Measurements from ENCODE around the gene SPATA16. TPM values are rescaled to one million over a fixed set of nuclear protein-coding genes. Genes with fewer than 3 reads are reported as not detected.

The SPATA16 gene
- total RNA-seq, 2 experiments from 2014 or later, result not detected

DNA sequence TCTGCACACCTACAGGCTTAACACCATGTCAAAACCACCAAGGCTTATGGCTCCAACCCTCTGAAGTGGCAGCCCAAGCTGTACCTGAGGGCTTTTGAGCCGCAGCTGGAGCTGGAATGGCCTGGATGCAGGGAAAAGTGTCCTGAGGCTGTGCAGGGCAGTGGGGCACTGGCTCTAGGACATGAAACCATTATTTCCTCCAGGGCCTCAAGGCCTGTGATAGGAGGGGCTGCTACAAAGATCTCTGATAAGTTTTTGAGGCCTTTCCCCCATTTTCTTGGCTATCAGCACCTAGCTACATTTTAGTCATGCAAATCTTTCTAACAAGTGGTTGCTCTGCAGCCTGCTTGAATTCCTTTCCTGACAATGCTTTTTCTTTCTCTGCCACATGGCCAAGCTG, 37.6 kb downstream of the SPATA16 start:
- no peaks in the 10 kb centered on the region for H3K4me1 Mint-ChIP-seq
- no peaks in the 10 kb centered on the region for H3K27me3 Mint-ChIP-seq
- ChIA-PET POLR2A (no interaction called here), CTCF (no interaction called here)
- no peak for DNase-seq
- ATAC-seq, result no peak
- no peaks in the 10 kb centered on the region for H3K9me3 Mint-ChIP-seq (ENCODE audit: low read depth)
- intact Hi-C loops (cut with DNase I, micrococcal nuclease), result no loop called here
- H3K36me3 Mint-ChIP-seq (ENCODE audit: low read depth), result no peaks in the 10 kb centered on the region
- H3K4me3 Mint-ChIP-seq, result no peak overlapping the region
- no peak overlapping the region for H3K27ac Mint-ChIP-seq

DNA sequence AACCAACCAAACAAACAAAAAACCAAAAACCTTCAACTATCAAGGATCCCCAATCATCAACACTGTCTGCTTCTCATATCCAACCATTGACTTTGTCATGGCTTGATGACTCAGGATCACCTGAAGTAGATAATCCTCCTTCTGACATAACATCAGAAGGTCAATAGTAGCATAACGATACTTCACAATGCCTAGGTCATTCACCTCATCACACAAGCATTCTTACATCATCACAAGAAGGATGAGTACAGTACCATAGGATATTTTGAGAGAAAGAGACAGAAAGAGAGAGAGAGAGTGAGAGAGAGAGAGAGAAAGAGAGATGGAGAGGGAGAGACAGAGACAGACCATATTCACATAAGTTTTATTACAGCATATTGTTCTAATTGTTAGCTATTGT, 42.1 kb downstream of the SPATA16 start:
- Mint-ChIP-seq H3K4me1 (no peaks in the 10 kb centered on the region), H3K9me3 (ENCODE audit: low read depth) (no peaks in the 10 kb centered on the region), H3K27ac (no peak overlapping the region), H3K36me3 (ENCODE audit: low read depth) (no peaks in the 10 kb centered on the region), H3K27me3 (no peaks in the 10 kb centered on the region), H3K4me3 (no peak overlapping the region)
- DNase-seq, result no peak
- intact Hi-C loops (cut with DNase I, micrococcal nuclease), result no loop called here
- CTCF ChIA-PET, result no interaction called here
- POLR2A ChIA-PET, result interaction anchor here (0.6 kb wide), 1 partner anchor 90 kb away, joined by 3 read pairs; no protein-coding TSS in a partner anchor
- ATAC-seq, result no peak

DNA sequence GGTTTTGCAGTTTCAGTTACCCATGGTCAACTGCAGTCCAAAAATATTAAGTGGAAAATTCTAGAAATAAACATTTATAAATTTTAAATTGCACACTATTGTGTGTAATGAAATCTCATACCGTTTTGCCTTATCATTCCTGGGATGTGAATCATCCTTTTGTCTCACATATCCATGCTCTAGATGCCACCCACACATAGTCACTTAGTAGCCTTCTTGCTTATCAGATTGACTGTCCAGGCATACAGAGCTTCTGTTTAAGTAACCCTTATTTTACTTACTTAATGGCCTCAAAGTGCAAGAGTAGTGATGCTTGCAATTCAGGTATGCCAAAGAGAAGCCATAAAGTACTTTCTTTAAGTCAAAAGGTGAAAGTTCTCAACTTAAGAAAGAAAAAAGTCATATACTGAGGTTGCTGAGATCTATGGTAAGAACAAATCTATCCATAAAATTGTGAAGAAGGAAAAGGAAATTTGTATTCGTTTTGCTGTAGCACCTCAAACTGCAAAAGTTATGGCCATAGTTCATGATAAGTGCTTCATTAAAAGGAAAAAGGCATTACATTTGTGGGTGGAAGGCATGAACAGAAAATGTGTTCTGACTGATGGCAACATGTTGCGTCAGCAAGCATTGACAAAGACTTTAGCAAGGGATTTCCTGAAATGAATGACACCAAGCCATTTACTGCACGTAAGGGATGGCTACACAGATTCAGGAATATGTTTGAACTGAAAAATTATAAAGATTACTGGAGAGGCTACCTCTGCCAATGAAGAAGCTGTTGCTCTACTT, 43.8 kb downstream of the SPATA16 start:
- no peaks in the 10 kb centered on the region for H3K27me3 Mint-ChIP-seq
- ATAC-seq (no peak), DNase-seq (no peak)
- CTCF ChIA-PET, result no interaction called here
- H3K4me1 Mint-ChIP-seq, result no peaks in the 10 kb centered on the region
- no peaks in the 10 kb centered on the region for H3K36me3 Mint-ChIP-seq (ENCODE audit: low read depth)
- no peak overlapping the region for H3K4me3 Mint-ChIP-seq
- no peaks in the 10 kb centered on the region for H3K9me3 Mint-ChIP-seq (ENCODE audit: low read depth)
- H3K27ac Mint-ChIP-seq, result no peak overlapping the region
- POLR2A ChIA-PET, result no interaction called here
- intact Hi-C loops (cut with DNase I, micrococcal nuclease), result no loop called here

DNA sequence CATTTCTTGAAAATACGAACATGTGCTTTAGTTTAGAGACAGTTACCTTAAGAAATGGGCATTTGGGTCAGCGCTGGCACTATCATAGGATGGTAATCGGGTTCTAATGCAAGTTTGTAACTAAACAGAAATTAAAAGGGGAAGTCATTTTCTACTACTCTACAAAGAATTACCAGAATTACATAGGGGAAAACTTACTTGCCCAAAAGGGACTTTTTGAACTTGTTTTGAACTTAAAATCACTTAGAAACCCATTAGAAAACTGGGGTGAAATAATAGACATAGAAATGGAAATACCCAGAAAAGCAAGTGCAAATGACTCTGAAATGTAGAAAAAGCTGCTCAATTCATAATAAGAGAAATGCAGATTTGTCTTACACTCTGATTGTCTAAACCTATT, 44.9 kb downstream of the SPATA16 start:
- no peak overlapping the region for H3K27ac Mint-ChIP-seq
- no peaks in the 10 kb centered on the region for H3K9me3 Mint-ChIP-seq (ENCODE audit: low read depth)
- ChIA-PET POLR2A (no interaction called here), CTCF (no interaction called here)
- ATAC-seq (no peak), DNase-seq (no peak)
- no peaks in the 10 kb centered on the region for H3K36me3 Mint-ChIP-seq (ENCODE audit: low read depth)
- H3K27me3 Mint-ChIP-seq, result no peaks in the 10 kb centered on the region
- no peak overlapping the region for H3K4me3 Mint-ChIP-seq
- H3K4me1 Mint-ChIP-seq, result no peaks in the 10 kb centered on the region
- intact Hi-C loops (cut with DNase I, micrococcal nuclease), result no loop called here

DNA sequence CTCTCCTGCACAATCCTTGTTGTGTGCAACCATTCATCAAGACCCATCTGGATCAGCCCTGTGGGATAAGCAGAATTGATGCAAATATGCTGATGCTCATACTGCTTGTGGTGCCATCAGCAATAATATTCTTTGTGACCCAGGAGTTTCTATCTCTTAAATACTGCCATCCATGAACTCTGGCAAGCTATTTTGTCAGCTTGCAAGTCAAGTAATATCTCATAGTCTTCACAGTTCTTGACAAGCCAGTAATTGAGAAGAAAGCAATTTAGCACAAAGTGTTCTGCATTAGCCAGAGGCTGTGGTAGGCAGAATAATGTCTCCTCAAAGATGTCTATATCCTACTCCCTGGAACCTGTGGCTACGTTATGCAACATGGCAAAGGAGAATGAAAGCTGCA, 49.0 kb downstream of the SPATA16 start:
- Mint-ChIP-seq H3K9me3 (ENCODE audit: low read depth) (no peaks in the 10 kb centered on the region), H3K4me3 (no peak overlapping the region), H3K27ac (no peak overlapping the region), H3K4me1 (no peaks in the 10 kb centered on the region), H3K36me3 (ENCODE audit: low read depth) (no peaks in the 10 kb centered on the region), H3K27me3 (no peaks in the 10 kb centered on the region)
- ATAC-seq (no peak), DNase-seq (no peak)
- ChIA-PET CTCF (no interaction called here), POLR2A (no interaction called here)
- intact Hi-C loops (cut with DNase I, micrococcal nuclease), result no loop called here

DNA sequence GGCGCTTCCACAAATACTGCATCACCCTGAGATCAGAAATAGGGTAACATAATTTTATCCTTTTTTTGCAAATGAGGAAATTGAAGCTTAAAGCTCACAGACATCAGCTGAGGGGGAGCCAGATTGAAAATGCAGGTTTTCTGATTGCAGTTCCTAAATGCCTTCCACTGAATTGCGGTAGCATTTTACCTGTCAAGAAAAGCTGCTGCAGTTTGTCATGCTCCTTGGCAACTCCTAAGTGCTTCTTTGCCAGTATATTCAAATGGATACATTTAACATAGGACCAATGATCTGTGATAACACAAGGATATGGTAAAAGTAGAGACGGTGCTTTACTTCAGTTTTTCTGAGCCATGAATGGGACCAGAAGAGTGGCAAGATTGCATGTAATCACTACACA, 50.5 kb downstream of the SPATA16 start:
- intact Hi-C loops (cut with DNase I, micrococcal nuclease), result no loop called here
- POLR2A ChIA-PET, result no interaction called here
- ATAC-seq, result no peak

DNA sequence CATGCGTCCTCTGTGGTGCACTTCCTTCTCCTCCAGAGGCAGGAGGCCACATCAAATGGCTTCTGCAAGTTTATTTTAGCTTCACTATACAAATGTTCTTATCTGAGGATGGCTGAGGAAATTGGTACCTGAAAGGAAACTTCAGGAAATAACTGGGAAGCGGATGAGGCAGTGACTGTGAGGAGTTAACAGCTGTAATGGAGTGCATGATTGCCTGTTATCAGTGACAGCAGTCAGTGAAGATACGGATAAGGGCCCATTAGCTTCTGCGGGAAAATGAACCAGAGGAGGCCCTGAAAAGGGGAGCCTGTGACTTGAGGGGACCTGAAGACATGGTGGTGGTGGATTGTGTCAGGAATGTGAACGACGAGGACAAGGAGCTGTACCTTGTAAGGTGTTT, 51.8 kb downstream of the SPATA16 start:
- no peaks in the 10 kb centered on the region for H3K36me3 Mint-ChIP-seq (ENCODE audit: low read depth)
- no peak overlapping the region for H3K27ac Mint-ChIP-seq
- peaks cover 2% of the 10 kb centered on the region for H3K9me3 Mint-ChIP-seq (ENCODE audit: low read depth)
- H3K4me1 Mint-ChIP-seq, result no peaks in the 10 kb centered on the region
- DNase-seq (no peak), ATAC-seq (no peak)
- H3K4me3 Mint-ChIP-seq, result no peak overlapping the region
- no peaks in the 10 kb centered on the region for H3K27me3 Mint-ChIP-seq
- intact Hi-C loops (cut with DNase I, micrococcal nuclease), result no loop called here
- POLR2A ChIA-PET, result no interaction called here
- CTCF ChIA-PET, result no interaction called here

More for the DNA sequence above, 50.5 kb downstream of the SPATA16 start:
- Mint-ChIP-seq H3K27me3 (no peaks in the 10 kb centered on the region), H3K27ac (no peak overlapping the region), H3K4me3 (no peak overlapping the region), H3K4me1 (no peaks in the 10 kb centered on the region), H3K9me3 (ENCODE audit: low read depth) (peaks cover 2% of the 10 kb centered on the region), H3K36me3 (ENCODE audit: low read depth) (no peaks in the 10 kb centered on the region)
- DNase-seq, result no peak
- CTCF ChIA-PET, result no interaction called here

DNA sequence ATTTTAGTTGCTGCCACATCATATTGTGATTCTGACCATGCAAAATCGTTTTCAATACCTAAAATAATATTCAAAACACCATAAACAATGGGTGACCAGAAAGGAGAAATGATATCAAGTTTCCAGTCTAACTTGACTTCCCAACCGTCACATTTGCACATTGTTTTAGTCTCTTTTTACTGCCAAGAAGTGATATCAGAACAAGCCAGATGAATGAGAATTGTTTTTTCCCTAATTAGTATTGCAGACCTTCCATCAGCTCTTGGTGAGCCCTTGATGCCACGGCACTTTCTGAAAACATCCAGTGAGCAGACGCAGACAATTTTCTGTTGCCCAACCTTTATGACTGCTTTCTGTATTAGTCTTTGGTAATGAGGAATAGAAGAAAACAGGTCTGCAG, 62.5 kb downstream of the SPATA16 start:
- ChIA-PET POLR2A (no interaction called here), CTCF (no interaction called here)
- H3K4me1 Mint-ChIP-seq, result no peaks in the 10 kb centered on the region
- no peak for DNase-seq
- no peaks in the 10 kb centered on the region for H3K36me3 Mint-ChIP-seq (ENCODE audit: low read depth)
- intact Hi-C loops (cut with DNase I, micrococcal nuclease), result no loop called here
- H3K27ac Mint-ChIP-seq, result no peak overlapping the region
- H3K9me3 Mint-ChIP-seq (ENCODE audit: low read depth), result peaks cover 5% of the 10 kb centered on the region
- no peak for ATAC-seq
- H3K4me3 Mint-ChIP-seq, result no peak overlapping the region
- no peaks in the 10 kb centered on the region for H3K27me3 Mint-ChIP-seq

DNA sequence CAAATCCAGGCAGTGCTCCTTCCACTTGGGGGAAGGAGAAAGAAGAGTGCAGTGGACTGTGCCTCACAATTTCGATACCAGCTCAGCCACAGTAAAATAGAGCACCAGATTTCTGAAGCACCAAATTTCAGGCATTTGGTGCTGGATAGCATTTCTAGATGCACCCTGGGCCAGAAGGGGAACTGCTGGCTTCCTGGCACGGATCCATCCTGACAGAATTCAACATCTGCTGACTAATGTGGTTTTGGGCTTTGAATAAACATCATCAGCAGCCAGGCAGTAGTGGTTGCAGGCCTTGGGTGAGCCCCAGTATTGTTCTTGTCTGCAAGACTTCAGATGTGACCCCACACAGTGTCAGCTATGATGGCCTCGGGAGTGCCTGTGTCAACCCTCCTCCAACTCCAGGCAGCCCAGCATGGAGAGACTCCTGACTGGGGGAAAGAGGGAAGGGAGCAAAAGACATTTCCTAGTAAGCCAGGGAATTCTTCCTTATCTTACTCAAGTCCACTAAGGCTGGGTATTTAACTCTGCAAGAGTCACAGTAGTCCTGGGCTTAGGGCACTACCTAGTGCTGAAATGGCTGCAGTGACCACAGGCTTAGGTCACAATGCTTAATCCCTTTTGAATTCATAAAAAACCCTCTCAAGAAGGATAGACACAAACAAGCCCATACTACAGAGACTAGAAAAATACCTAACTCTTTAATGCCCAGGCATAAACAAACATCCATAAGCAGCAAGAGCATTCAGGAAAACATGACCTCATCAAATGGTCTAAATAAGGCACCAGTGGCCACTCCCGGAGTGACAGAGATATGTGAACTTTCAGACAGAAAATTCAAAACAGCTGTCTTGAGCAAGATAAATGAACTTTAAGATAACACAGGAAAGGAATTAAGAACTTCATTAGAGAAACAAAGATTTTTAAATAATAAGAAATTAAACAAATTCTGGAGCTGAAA, 74.7 kb downstream of the SPATA16 start:
- intact Hi-C loops (cut with DNase I, micrococcal nuclease), result no loop called here
- Mint-ChIP-seq H3K4me3 (no peak overlapping the region), H3K36me3 (ENCODE audit: low read depth) (no peaks in the 10 kb centered on the region), H3K9me3 (ENCODE audit: low read depth) (peaks cover 8% of the 10 kb centered on the region), H3K4me1 (no peaks in the 10 kb centered on the region), H3K27ac (no peak overlapping the region), H3K27me3 (no peaks in the 10 kb centered on the region)
- DNase-seq (no peak), ATAC-seq (no peak)
- ChIA-PET POLR2A (no interaction called here), CTCF (interaction anchor here (0.7 kb wide), 1 partner anchor 393 kb away, joined by 3 read pairs; no protein-coding TSS in a partner anchor)

DNA sequence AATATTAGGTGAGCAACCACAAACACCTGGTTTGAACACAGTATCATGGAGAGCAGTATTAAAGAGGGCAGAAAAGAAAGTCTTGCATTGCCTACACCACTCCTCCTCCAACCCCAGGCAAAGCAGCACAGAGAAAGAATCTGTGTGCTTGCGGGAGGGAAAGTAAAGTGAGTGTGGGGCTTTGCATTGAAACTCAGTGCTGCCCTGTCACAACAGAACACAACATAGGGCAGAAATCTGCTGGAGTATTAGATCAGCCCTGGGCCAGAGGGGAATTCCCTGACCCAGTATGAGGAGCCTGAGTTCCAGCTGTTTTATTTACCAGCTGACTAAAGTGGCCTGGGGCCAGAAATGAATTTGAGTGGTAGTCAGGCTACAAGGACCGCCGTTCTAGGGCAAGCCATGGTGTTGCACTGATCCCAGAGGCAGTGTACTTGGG, 75.5 kb downstream of the SPATA16 start:
- H3K27me3 Mint-ChIP-seq, result no peaks in the 10 kb centered on the region
- intact Hi-C loops (cut with DNase I, micrococcal nuclease), result no loop called here
- peaks cover 6% of the 10 kb centered on the region for H3K9me3 Mint-ChIP-seq (ENCODE audit: low read depth)
- no peak for DNase-seq
- H3K36me3 Mint-ChIP-seq (ENCODE audit: low read depth), result no peaks in the 10 kb centered on the region
- no peak overlapping the region for H3K4me3 Mint-ChIP-seq
- ATAC-seq, result no peak
- ChIA-PET CTCF (interaction anchor here (0.7 kb wide), 1 partner anchor 392 kb away, joined by 3 read pairs; no protein-coding TSS in a partner anchor), POLR2A (no interaction called here)
- no peaks in the 10 kb centered on the region for H3K4me1 Mint-ChIP-seq
- H3K27ac Mint-ChIP-seq, result no peak overlapping the region

DNA sequence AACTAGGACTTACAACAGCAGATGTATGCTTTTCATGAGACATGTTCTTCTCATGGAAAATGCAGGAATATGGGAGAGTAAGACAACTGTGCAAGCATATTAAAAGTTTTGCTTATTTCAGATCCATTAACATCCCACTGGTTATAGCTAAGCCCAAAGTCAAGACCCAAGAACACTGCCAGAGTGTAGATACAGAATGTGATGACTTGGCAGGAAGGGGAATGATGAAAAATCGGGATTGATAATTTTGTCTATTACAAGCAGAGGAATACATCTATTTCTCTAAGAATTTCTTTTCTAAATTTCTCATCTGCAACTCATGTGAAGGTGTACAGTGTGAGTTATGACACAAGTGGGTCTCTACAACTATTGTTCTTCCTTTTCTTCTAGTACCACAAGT, 76.4 kb downstream of the SPATA16 start:
- H3K27ac Mint-ChIP-seq, result no peak overlapping the region
- DNase-seq (no peak), ATAC-seq (no peak)
- CTCF ChIA-PET, result interaction anchor here (0.6 kb wide), 1 partner anchor 93 kb away, joined by 4 read pairs; no protein-coding TSS in a partner anchor
- H3K4me3 Mint-ChIP-seq, result no peak overlapping the region
- H3K4me1 Mint-ChIP-seq, result no peaks in the 10 kb centered on the region
- peaks cover 6% of the 10 kb centered on the region for H3K9me3 Mint-ChIP-seq (ENCODE audit: low read depth)
- intact Hi-C loops (cut with DNase I, micrococcal nuclease), result no loop called here
- no peaks in the 10 kb centered on the region for H3K36me3 Mint-ChIP-seq (ENCODE audit: low read depth)
- H3K27me3 Mint-ChIP-seq, result no peaks in the 10 kb centered on the region
- POLR2A ChIA-PET, result no interaction called here

DNA sequence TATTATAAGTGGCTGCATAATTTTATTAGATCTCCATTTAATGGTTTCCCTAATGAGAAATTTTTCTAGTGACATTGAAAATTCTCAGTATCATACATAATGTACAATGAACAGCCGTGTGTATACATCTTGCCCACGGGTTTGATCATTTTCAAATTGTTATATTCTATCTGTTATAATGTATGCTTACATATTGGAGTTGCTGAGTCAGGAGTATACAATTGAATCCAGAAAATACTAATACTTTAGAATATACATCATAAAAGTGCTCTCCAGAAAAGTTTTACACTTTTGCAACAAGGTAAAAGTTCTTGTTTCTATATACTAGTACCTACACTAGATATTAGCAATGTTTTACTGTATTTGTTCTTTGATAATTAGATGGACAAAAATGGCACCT, 82.8 kb downstream of the SPATA16 start:
- Mint-ChIP-seq H3K36me3 (ENCODE audit: low read depth) (no peaks in the 10 kb centered on the region), H3K4me1 (no peaks in the 10 kb centered on the region), H3K9me3 (ENCODE audit: low read depth) (no peaks in the 10 kb centered on the region), H3K27ac (no peak overlapping the region), H3K27me3 (no peaks in the 10 kb centered on the region), H3K4me3 (no peak overlapping the region)
- intact Hi-C loops (cut with DNase I, micrococcal nuclease), result no loop called here
- ATAC-seq (no peak), DNase-seq (no peak)
- ChIA-PET CTCF (no interaction called here), POLR2A (no interaction called here)

Measured in activated CD4-positive, alpha-beta T cell treated with anti-CD3 and anti-CD28 coated beads for 36 hours (primary cell).